ES-I3 (cell line): ENCODE measurements around the gene ETFB.

ENCODE experiments used
- H3K36me3 ChIP-seq: 2 replicates; pipeline ENCODE4 v1.6.1; 2013; ENCODE audit warnings: mild to moderate bottlenecking, low read length, control low read depth, moderate library complexity; ENCODE audit not compliant: insufficient read depth
- H3K4me1 ChIP-seq: 2 replicates; pipeline ENCODE4 v1.6.1; 2013; ENCODE audit warnings: mild to moderate bottlenecking, control low read depth, low read length; ENCODE audit not compliant: insufficient read depth
- H3K9ac ChIP-seq: 2 replicates; pipeline ENCODE4 v1.6.1; 2013; ENCODE audit warnings: low read depth, mild to moderate bottlenecking, low read length, moderate library complexity
- H3K9me3 ChIP-seq: 2 replicates; pipeline ENCODE4 v1.6.1; 2013; ENCODE audit warnings: mild to moderate bottlenecking, low read length, moderate library complexity; ENCODE audit not compliant: control insufficient read depth, insufficient read depth

Gene ETFB

GRCh38 chr19:51351266-51351990 lies 14.8 kb downstream of the ETFB start:
- no peak overlapping the region for H3K9ac ChIP-seq
- peaks cover 9% of the 10 kb centered on the region; the same call in 1 of the 2 replicates for H3K4me1 ChIP-seq
- no peaks in the 10 kb centered on the region for H3K9me3 ChIP-seq
- H3K36me3 ChIP-seq = peaks cover 6% of the 10 kb centered on the region

- peaks cover 6% of the 10 kb centered on the region for H3K36me3 ChIP-seq
- H3K9ac ChIP-seq = no peak overlapping the region
- H3K9me3 ChIP-seq = no peaks in the 10 kb centered on the region
- H3K4me1 ChIP-seq = peaks cover 4% of the 10 kb centered on the region; the same call in 1 of the 2 replicates
Observed at GRCh38 chr19:51347209-51347928, 18.8 kb downstream of the ETFB start.

GRCh38 chr19:51346742-51347141 lies 19.4 kb downstream of the ETFB start:
- no peaks in the 10 kb centered on the region for H3K9me3 ChIP-seq
- no peak overlapping the region for H3K9ac ChIP-seq
- H3K4me1 ChIP-seq = peaks cover 10% of the 10 kb centered on the region
- peaks cover 6% of the 10 kb centered on the region for H3K36me3 ChIP-seq

GRCh38 chr19:51345076-51345620 lies 21.0 kb downstream of the ETFB start:
- H3K9ac ChIP-seq = no peak overlapping the region
- H3K9me3 ChIP-seq = no peaks in the 10 kb centered on the region
- H3K4me1 ChIP-seq = peaks cover 13% of the 10 kb centered on the region
- peaks cover 3% of the 10 kb centered on the region for H3K36me3 ChIP-seq

- no peak overlapping the region for H3K9ac ChIP-seq
- peaks cover 17% of the 10 kb centered on the region for H3K4me1 ChIP-seq
Observed at GRCh38 chr19:51342631-51343569, 23.3 kb downstream of the ETFB start.

GRCh38 chr19:51341976-51342580 lies 24.1 kb downstream of the ETFB start, which contains the start of gene VSIG10L:
TSS of gene VSIG10L (minus strand) at chr19:51342139. CDS start at chr19:51342124, 15 bp downstream.
- H3K9me3 ChIP-seq = no peaks in the 10 kb centered on the region
- no peak within 1 kb of the TSS for H3K9ac ChIP-seq
- H3K4me1 ChIP-seq = peaks cover 17% of the 10 kb centered on the region
- H3K36me3 ChIP-seq = no peaks in the 10 kb centered on the region

More at GRCh38 chr19:51342631-51343569, 23.3 kb downstream of the ETFB start:
- Histone ChIP-seq H3K9me3 (no peaks in the 10 kb centered on the region), H3K36me3 (no peaks in the 10 kb centered on the region)

GRCh38 chr19:51341066-51341465 lies 25.1 kb downstream of the ETFB start:
- Histone ChIP-seq H3K4me1 (peaks cover 17% of the 10 kb centered on the region), H3K9ac (no peak overlapping the region), H3K36me3 (no peaks in the 10 kb centered on the region), H3K9me3 (no peaks in the 10 kb centered on the region)

- no peaks in the 10 kb centered on the region for H3K9me3 ChIP-seq
- H3K36me3 ChIP-seq = no peaks in the 10 kb centered on the region
- peak overlapping the region; percentile 68 for H3K9ac ChIP-seq
- peaks cover 17% of the 10 kb centered on the region for H3K4me1 ChIP-seq
Observed at GRCh38 chr19:51339687-51340656, 26.2 kb downstream of the ETFB start.

GRCh38 chr19:51339313-51339686 lies 26.9 kb downstream of the ETFB start:
- Histone ChIP-seq H3K36me3 (no peaks in the 10 kb centered on the region), H3K9ac (peak overlapping the region; percentile 68), H3K4me1 (peaks cover 17% of the 10 kb centered on the region)

GRCh38 chr19:51338563-51339312 lies 27.4 kb downstream of the ETFB start:
- no peaks in the 10 kb centered on the region for H3K36me3 ChIP-seq
- H3K9ac ChIP-seq = peak overlapping the region; percentile 68
- peaks cover 17% of the 10 kb centered on the region for H3K4me1 ChIP-seq
- H3K9me3 ChIP-seq = no peaks in the 10 kb centered on the region

More at GRCh38 chr19:51339313-51339686, 26.9 kb downstream of the ETFB start:
- H3K9me3 ChIP-seq = no peaks in the 10 kb centered on the region

GRCh38 chr19:51337861-51338562 lies 28.2 kb downstream of the ETFB start:
- Histone ChIP-seq H3K36me3 (no peaks in the 10 kb centered on the region), H3K9ac (peak overlapping the region; percentile 68; the same call in 1 of the 2 replicates)

More at GRCh38 chr19:51337861-51338562, 28.2 kb downstream of the ETFB start:
- Histone ChIP-seq H3K9me3 (no peaks in the 10 kb centered on the region), H3K4me1 (peaks cover 17% of the 10 kb centered on the region)
